Activated naive CD4-positive, alpha-beta T cell treated with anti-CD3 and anti-CD28 coated beads, Interleukin-2, amount 50 U/mL, for 24 hours (primary cell): ENCODE results near the gene MLX.

Source experiments
- H3K27ac Mint-ChIP-seq: one replicate; pipeline ENCODE4 v1.8.0; 2021; ENCODE audit warnings: mild to moderate bottlenecking, mixed read lengths
- H3K27me3 Mint-ChIP-seq: one replicate; pipeline ENCODE4 v1.8.0; 2021; ENCODE audit warnings: mixed read lengths
- H3K36me3 Mint-ChIP-seq: one replicate; pipeline ENCODE4 v1.8.0; 2021; ENCODE audit warnings: mixed read lengths
- H3K4me1 Mint-ChIP-seq: one replicate; pipeline ENCODE4 v1.8.0; 2021; ENCODE audit warnings: mixed read lengths
- H3K4me3 Mint-ChIP-seq: one replicate; pipeline ENCODE4 v1.8.0; 2021; ENCODE audit warnings: mild to moderate bottlenecking, mixed read lengths
- H3K9me3 Mint-ChIP-seq: one replicate; pipeline ENCODE4 v1.8.0; 2021; ENCODE audit warnings: mixed read lengths

MLX gene

GRCh38 chr17:42578282-42578869, 11.5 kb downstream of the MLX start:
- peak overlapping the region; percentile 98 for H3K27ac Mint-ChIP-seq
- no peaks in the 10 kb centered on the region for H3K9me3 Mint-ChIP-seq
- peak overlapping the region; percentile 98 for H3K4me3 Mint-ChIP-seq
- H3K36me3 Mint-ChIP-seq = peaks cover 5% of the 10 kb centered on the region
- H3K27me3 Mint-ChIP-seq = no peaks in the 10 kb centered on the region
- peaks cover 28% of the 10 kb centered on the region for H3K4me1 Mint-ChIP-seq

GRCh38 chr17:42579794-42580551, 13.1 kb downstream of the MLX start:
- Mint-ChIP-seq H3K4me3 (peak overlapping the region; percentile 46), H3K36me3 (peaks cover 5% of the 10 kb centered on the region), H3K27ac (peak overlapping the region; percentile 1)

GRCh38 chr17:42581744-42582270, 14.9 kb downstream of the MLX start:
- Mint-ChIP-seq H3K27me3 (no peaks in the 10 kb centered on the region), H3K4me1 (peaks cover 16% of the 10 kb centered on the region), H3K27ac (no peak overlapping the region), H3K4me3 (no peak overlapping the region), H3K9me3 (no peaks in the 10 kb centered on the region), H3K36me3 (peaks cover 4% of the 10 kb centered on the region)

More at GRCh38 chr17:42579794-42580551, 13.1 kb downstream of the MLX start:
- Mint-ChIP-seq H3K4me1 (peaks cover 27% of the 10 kb centered on the region), H3K9me3 (no peaks in the 10 kb centered on the region), H3K27me3 (no peaks in the 10 kb centered on the region)

- Mint-ChIP-seq H3K9me3 (no peaks in the 10 kb centered on the region), H3K36me3 (peaks cover 7% of the 10 kb centered on the region), H3K4me1 (peaks cover 9% of the 10 kb centered on the region), H3K27me3 (no peaks in the 10 kb centered on the region), H3K27ac (no peak overlapping the region), H3K4me3 (no peak overlapping the region)
Observed at GRCh38 chr17:42584880-42585279, 18.0 kb downstream of the MLX start.

GRCh38 chr17:42585353-42585752, 18.5 kb downstream of the MLX start:
- Mint-ChIP-seq H3K4me3 (no peak overlapping the region), H3K27me3 (no peaks in the 10 kb centered on the region), H3K27ac (peak overlapping the region; percentile 41), H3K36me3 (peaks cover 7% of the 10 kb centered on the region), H3K9me3 (no peaks in the 10 kb centered on the region), H3K4me1 (peaks cover 9% of the 10 kb centered on the region)

- Mint-ChIP-seq H3K27ac (peak overlapping the region; percentile 60), H3K4me3 (no peak overlapping the region), H3K27me3 (no peaks in the 10 kb centered on the region), H3K36me3 (peaks cover 9% of the 10 kb centered on the region), H3K9me3 (no peaks in the 10 kb centered on the region), H3K4me1 (peaks cover 9% of the 10 kb centered on the region)
Observed at GRCh38 chr17:42586514-42587230, 19.8 kb downstream of the MLX start.

GRCh38 chr17:42590886-42591285, 24.0 kb downstream of the MLX start:
- H3K4me1 Mint-ChIP-seq = peaks cover 15% of the 10 kb centered on the region
- no peaks in the 10 kb centered on the region for H3K27me3 Mint-ChIP-seq
- no peaks in the 10 kb centered on the region for H3K9me3 Mint-ChIP-seq
- H3K4me3 Mint-ChIP-seq = no peak overlapping the region
- H3K27ac Mint-ChIP-seq = no peak overlapping the region
- peaks cover 5% of the 10 kb centered on the region for H3K36me3 Mint-ChIP-seq

GRCh38 chr17:42591411-42591810, 24.5 kb downstream of the MLX start:
- Mint-ChIP-seq H3K27ac (no peak overlapping the region), H3K4me3 (no peak overlapping the region), H3K27me3 (no peaks in the 10 kb centered on the region), H3K36me3 (peaks cover 6% of the 10 kb centered on the region), H3K4me1 (peaks cover 17% of the 10 kb centered on the region), H3K9me3 (no peaks in the 10 kb centered on the region)

GRCh38 chr17:42596386-42596785, 29.5 kb downstream of the MLX start:
- H3K9me3 Mint-ChIP-seq = no peaks in the 10 kb centered on the region
- H3K27me3 Mint-ChIP-seq = no peaks in the 10 kb centered on the region
- H3K4me3 Mint-ChIP-seq = no peak overlapping the region
- H3K27ac Mint-ChIP-seq = no peak overlapping the region
- peaks cover 37% of the 10 kb centered on the region for H3K4me1 Mint-ChIP-seq
- peaks cover 3% of the 10 kb centered on the region for H3K36me3 Mint-ChIP-seq

GRCh38 chr17:42598905-42599304, 32.0 kb downstream of the MLX start:
- H3K27me3 Mint-ChIP-seq = no peaks in the 10 kb centered on the region
- peaks cover 8% of the 10 kb centered on the region for H3K36me3 Mint-ChIP-seq
- H3K27ac Mint-ChIP-seq = peak overlapping the region; percentile 74
- peaks cover 40% of the 10 kb centered on the region for H3K4me1 Mint-ChIP-seq
- no peak overlapping the region for H3K4me3 Mint-ChIP-seq
- no peaks in the 10 kb centered on the region for H3K9me3 Mint-ChIP-seq

GRCh38 chr17:42603318-42603717, 36.4 kb downstream of the MLX start:
- Mint-ChIP-seq H3K27me3 (no peaks in the 10 kb centered on the region), H3K36me3 (peaks cover 8% of the 10 kb centered on the region), H3K4me1 (peaks cover 76% of the 10 kb centered on the region), H3K9me3 (no peaks in the 10 kb centered on the region), H3K4me3 (no peak overlapping the region), H3K27ac (peak overlapping the region; percentile 73)

GRCh38 chr17:42607769-42608168, 40.9 kb downstream of the MLX start:
- Mint-ChIP-seq H3K9me3 (no peaks in the 10 kb centered on the region), H3K4me3 (peak overlapping the region; percentile 100), H3K4me1 (peaks cover 56% of the 10 kb centered on the region), H3K36me3 (peaks cover 11% of the 10 kb centered on the region), H3K27ac (peak overlapping the region; percentile 99), H3K27me3 (no peaks in the 10 kb centered on the region)

- Mint-ChIP-seq H3K36me3 (peaks cover 7% of the 10 kb centered on the region), H3K27me3 (no peaks in the 10 kb centered on the region), H3K9me3 (no peaks in the 10 kb centered on the region), H3K4me1 (peaks cover 48% of the 10 kb centered on the region), H3K27ac (peak overlapping the region; percentile 99), H3K4me3 (peak overlapping the region; percentile 100)
Observed at GRCh38 chr17:42608305-42609181, 41.6 kb downstream of the MLX start.

GRCh38 chr17:42609182-42609813, 42.4 kb downstream of the MLX start, which contains the start of the genes RETREG3 and TUBG1:
Gene RETREG3, minus strand, starts transcription at chr17:42609374. Its CDS starts 50 bp downstream, at chr17:42609324.
Gene TUBG1, plus strand, starts transcription at chr17:42609683. Its CDS starts 55 bp downstream, at chr17:42609738.
- peaks cover 12% of the 10 kb centered on the region for H3K36me3 Mint-ChIP-seq
- peak within 1 kb of the TSS; percentile 100 for H3K4me3 Mint-ChIP-seq
- H3K27ac Mint-ChIP-seq = peak within 1 kb of the TSS; percentile 99
- H3K9me3 Mint-ChIP-seq = no peaks in the 10 kb centered on the region
- H3K4me1 Mint-ChIP-seq = peaks cover 42% of the 10 kb centered on the region
- H3K27me3 Mint-ChIP-seq = no peaks in the 10 kb centered on the region
